ENCODE data around the gene RPLP1. TPM values are rescaled to one million over a fixed set of nuclear protein-coding genes. Genes with fewer than 3 reads are reported as not detected.
A peak's percentile ranks its signal among the peaks of the same experiment; 100 is the strongest.

The RPLP1 gene
- total RNA-seq, 3 donors from 2014 or later: 1,139 to 1,221 (median 1,218) TPM

GRCh38 chr15:69451951-69452691 lies 497 bp upstream of the RPLP1 start:
- DNase-seq (peak in 1 of 3 donors; percentile 41), ATAC-seq (peak; percentile 18)
- H3K9me3 ChIP-seq: no peaks in the 10 kb centered on the region
- TF ChIP-seq CTCF (IDR thresholded peaks at IDR 0.05): no peak
- intact Hi-C loops (cut with DNase I, micrococcal nuclease): no loop called here
- H3K4me3 ChIP-seq: peak overlapping the region; percentile 55
- H3K4me1 ChIP-seq (ENCODE audit: low read depth): peaks cover 26% of the 10 kb centered on the region
- no peaks in the 10 kb centered on the region for H3K36me3 ChIP-seq (ENCODE audit: low read depth)

DNA sequence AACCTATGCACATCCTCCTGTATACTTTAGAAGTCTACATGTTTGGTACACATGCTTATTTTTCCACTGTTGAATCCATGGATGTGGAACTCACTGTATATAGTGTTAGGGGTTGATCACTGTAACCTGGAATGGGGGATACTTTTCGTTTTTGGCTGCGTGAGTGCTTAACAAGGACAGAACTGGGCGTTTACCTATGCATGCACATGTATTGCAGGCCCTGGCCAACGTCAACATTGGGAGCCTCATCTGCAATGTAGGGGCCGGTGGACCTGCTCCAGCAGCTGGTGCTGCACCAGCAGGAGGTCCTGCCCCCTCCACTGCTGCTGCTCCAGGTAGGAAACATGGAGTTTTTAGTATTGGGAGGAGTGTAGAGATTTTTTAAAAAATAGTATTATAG lies 2.3 kb downstream of the RPLP1 start:
- H3K4me1 ChIP-seq (ENCODE audit: low read depth): peaks cover 26% of the 10 kb centered on the region
- DNase-seq (no peak), ATAC-seq (no peak)
- intact Hi-C loops (cut with DNase I, micrococcal nuclease): no loop called here
- no peak overlapping the region for H3K4me3 ChIP-seq
- H3K36me3 ChIP-seq (ENCODE audit: low read depth): no peaks in the 10 kb centered on the region
- TF ChIP-seq CTCF (IDR thresholded peaks at IDR 0.05): no peak
- H3K9me3 ChIP-seq: no peaks in the 10 kb centered on the region

DNA sequence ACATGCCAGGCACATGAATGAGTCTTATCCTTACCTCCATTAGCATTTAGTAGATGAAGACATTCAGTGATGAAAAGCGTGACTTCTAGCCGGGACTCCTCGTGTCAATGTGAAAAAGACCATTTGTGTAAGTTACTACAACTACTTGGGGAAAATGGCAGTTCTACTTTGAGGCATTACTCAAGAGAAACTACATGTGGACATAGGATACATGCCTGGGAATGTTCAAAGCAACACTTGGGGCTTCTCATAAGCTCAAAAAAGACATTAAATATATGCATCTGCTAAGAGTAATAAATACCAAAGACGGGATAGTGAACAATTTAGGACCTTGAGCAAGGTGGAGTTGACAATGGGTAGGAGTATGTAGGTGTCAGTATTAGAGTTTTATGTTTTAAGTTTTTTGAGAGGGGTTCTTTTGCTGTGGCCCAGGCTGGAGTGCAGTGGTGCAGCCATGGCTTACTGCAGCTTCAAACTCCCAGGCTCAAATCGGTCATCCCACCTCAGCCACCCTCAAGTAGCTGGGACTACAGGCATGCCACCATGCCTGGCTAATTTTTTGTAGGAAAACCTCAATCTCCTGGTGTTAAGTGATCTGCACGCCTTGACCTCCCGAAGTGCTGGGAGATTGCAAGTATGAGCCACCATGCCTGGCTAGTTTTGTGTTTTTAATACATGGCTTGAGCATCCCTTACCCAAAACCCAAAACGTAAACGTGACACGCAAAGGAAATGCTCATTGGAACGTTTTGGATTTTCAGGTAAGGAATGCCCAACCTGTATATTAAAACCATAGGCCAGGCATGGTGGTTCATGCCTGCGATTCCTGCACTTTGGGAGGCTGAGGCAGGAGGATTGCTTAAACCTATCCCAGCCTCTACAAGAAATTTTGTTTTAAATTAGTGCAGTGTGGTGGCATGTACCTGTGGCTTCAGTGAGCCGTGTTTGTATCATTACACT lies 3.9 kb downstream of the RPLP1 start:
- ATAC-seq (no peak), DNase-seq (no peak)
- Histone ChIP-seq H3K4me1 (ENCODE audit: low read depth) (peaks cover 26% of the 10 kb centered on the region), H3K4me3 (no peak overlapping the region), H3K9me3 (no peaks in the 10 kb centered on the region), H3K36me3 (ENCODE audit: low read depth) (no peaks in the 10 kb centered on the region)
- intact Hi-C loops (cut with DNase I, micrococcal nuclease): no loop called here
- no peak for TF ChIP-seq CTCF (IDR thresholded peaks at IDR 0.05)

- DNase-seq (no peak), ATAC-seq (no peak)
- intact Hi-C loops (cut with DNase I, micrococcal nuclease): no loop called here
- peaks cover 33% of the 10 kb centered on the region for H3K4me1 ChIP-seq (ENCODE audit: low read depth)
- peaks cover under 1% of the 10 kb centered on the region for H3K36me3 ChIP-seq (ENCODE audit: low read depth)
- no peak for TF ChIP-seq CTCF (IDR thresholded peaks at IDR 0.05)
- H3K4me3 ChIP-seq: no peak overlapping the region
- no peaks in the 10 kb centered on the region for H3K9me3 ChIP-seq
Observed at GRCh38 chr15:69457304-69458280, 5.0 kb downstream of the RPLP1 start.

DNA sequence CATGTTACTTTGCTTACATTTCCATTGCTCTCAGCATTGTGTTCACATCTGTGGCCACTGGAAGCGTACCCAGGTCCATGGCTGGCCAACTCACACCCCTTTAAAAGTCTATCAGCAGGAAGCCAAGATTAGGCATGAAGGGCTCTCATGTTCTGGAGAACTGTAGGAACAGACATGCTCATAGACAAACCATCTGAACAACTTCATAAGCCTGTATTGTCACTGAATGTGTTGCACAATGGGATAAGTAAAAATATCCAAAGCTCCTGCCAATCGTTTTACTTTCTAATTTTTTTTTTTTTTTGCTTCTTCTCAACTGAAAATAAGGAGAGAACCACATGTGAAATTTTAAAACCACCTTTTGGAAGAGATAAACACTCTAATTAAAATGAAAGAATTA lies 6.4 kb downstream of the RPLP1 start:
- TF ChIP-seq CTCF (IDR thresholded peaks at IDR 0.05): no peak
- Histone ChIP-seq H3K4me3 (no peak overlapping the region), H3K36me3 (ENCODE audit: low read depth) (peaks cover 3% of the 10 kb centered on the region), H3K9me3 (no peaks in the 10 kb centered on the region), H3K4me1 (ENCODE audit: low read depth) (peaks cover 34% of the 10 kb centered on the region)
- DNase-seq: no peak
- intact Hi-C loops (cut with DNase I, micrococcal nuclease): no loop called here
- ATAC-seq: no peak
